Caco-2 (cell line): Measurements from ENCODE around the gene MMADHC. TPM values are rescaled to one million over a fixed set of nuclear protein-coding genes. Genes with fewer than 3 reads are reported as not detected.

Experiments used
- BruUV-seq: library from RNA; stranded (reverse); fragments of 400-500 nt; replicated peaks from 2 replicates; lab custom pipeline; 2021; lab: Mats Ljungman, UMichigan
- CTCF ChIA-PET: fragments of 300-600 bp; sonication (Branson Sonifier 250); formaldehyde crosslinking; loops from one replicate; lab custom pipeline; 2022; ENCODE audit warnings: antibody characterized with exemption; lab: Charles Lee
- POLR2A ChIA-PET: fragments of 300-600 bp; sonication (Branson Sonifier 250); formaldehyde crosslinking; loops from one replicate; lab custom pipeline; 2022; ENCODE audit warnings: antibody characterized with exemption; lab: Charles Lee
- DNase-seq, 2 experiments: peaks; one replicate each; pipeline versions ENCODE4 v3.0.0 to v3.0.0-alpha.2; 2020 to 2022
- H3K27me3 ChIP-seq: replicated peaks from 2 replicates; pipeline ENCODE4 v1.6.0; 2011; ENCODE audit warnings: low read length; ENCODE audit not compliant: control insufficient read depth, insufficient read depth
- H3K36me3 ChIP-seq: 2 replicates; pipeline ENCODE4 v1.5.1; 2011; ENCODE audit warnings: low read length; ENCODE audit not compliant: control insufficient read depth, insufficient read depth
- H3K4me1 ChIP-seq: fragments of 250-450 bp; sonication (Bioruptor Pico); 2 replicates; pipeline ENCODE4 v1.5.1; 2020; ENCODE audit warnings: mild to moderate bottlenecking
- H3K4me3 ChIP-seq: 2 replicates; pipeline ENCODE4 v1.5.1; 2011; ENCODE audit warnings: low read depth, mild to moderate bottlenecking, control low read depth, low read length
- H3K9me3 ChIP-seq: fragments of 250-450 bp; sonication (Bioruptor Pico); 2 replicates; pipeline ENCODE4 v1.5.1; 2020; ENCODE audit warnings: mild to moderate bottlenecking, moderate library complexity
- H3K27ac Mint-ChIP-seq: one replicate; pipeline ENCODE4 v1.8.0; 2022; ENCODE audit warnings: mixed read lengths; ENCODE audit not compliant: unreplicated experiment
- H3K27me3 Mint-ChIP-seq: one replicate; pipeline ENCODE4 v1.8.0; 2022; ENCODE audit warnings: mixed read lengths; ENCODE audit not compliant: insufficient read depth, unreplicated experiment
- H3K36me3 Mint-ChIP-seq: one replicate; pipeline ENCODE4 v1.8.0; 2022; ENCODE audit warnings: mild to moderate bottlenecking, mixed read lengths; ENCODE audit not compliant: insufficient read depth, unreplicated experiment
- H3K4me1 Mint-ChIP-seq: one replicate; pipeline ENCODE4 v1.8.0; 2022; ENCODE audit warnings: low read depth, mixed read lengths; ENCODE audit not compliant: unreplicated experiment
- H3K4me3 Mint-ChIP-seq: one replicate; pipeline ENCODE4 v1.8.0; 2022; ENCODE audit warnings: mild to moderate bottlenecking, moderate library complexity, mixed read lengths; ENCODE audit not compliant: unreplicated experiment
- H3K9me3 Mint-ChIP-seq: one replicate; pipeline ENCODE4 v1.8.0; 2022; ENCODE audit warnings: mixed read lengths; ENCODE audit not compliant: unreplicated experiment
- intact Hi-C: fragments of 100-400 bp; cut with micrococcal nuclease; formaldehyde crosslinking; loops from one replicate; pipeline ENCODE4 v1.10.0; 2022; ENCODE audit not compliant: unreplicated experiment
- total RNA-seq: library from RNA; stranded (reverse); gene quantifications from 2 replicates; pipeline ENCODE4 v1.2.3, GENCODE V29; 2022
- TF ChIP-seq, protein P1 (sequence below), 2 experiments: fragments of 200-600 bp in 1 of 2; IDR thresholded peaks; 1 replicate in 1 of 2; 2 replicates in 1 of 2; pipeline versions ENCODE4 v1.5.1 to v1.8.0; 2011 to 2022; ENCODE audit warnings: antibody characterized with exemption in 1 of 2, control low read depth in 1 of 2, inconsistent platforms in 1 of 2, low read depth in 1 of 2, low read length in 1 of 2, mild to moderate bottlenecking in 1 of 2, moderate library complexity in 1 of 2; ENCODE audit not compliant: insufficient read depth in 1 of 2, severe bottlenecking in 1 of 2, unreplicated experiment in 1 of 2

Gene MMADHC
- total RNA-seq, 1 experiment from 2014 or later = 132 TPM

- Mint-ChIP-seq H3K9me3 (no peaks in the 10 kb centered on the region), H3K4me1 (peaks cover 14% of the 10 kb centered on the region), H3K4me3 (no peak overlapping the region), H3K36me3 (peaks cover 54% of the 10 kb centered on the region), H3K27ac (no peak overlapping the region), H3K27me3 (no peaks in the 10 kb centered on the region)
- intact Hi-C loops = no loop called here
- no TSS peak for BruUV-seq
- H3K4me1 ChIP-seq = peaks cover 15% of the 10 kb centered on the region; the same call in 1 of the 2 replicates
- ChIA-PET CTCF (no interaction called here), POLR2A (no interaction called here)
- TF ChIP-seq, protein P1, sequence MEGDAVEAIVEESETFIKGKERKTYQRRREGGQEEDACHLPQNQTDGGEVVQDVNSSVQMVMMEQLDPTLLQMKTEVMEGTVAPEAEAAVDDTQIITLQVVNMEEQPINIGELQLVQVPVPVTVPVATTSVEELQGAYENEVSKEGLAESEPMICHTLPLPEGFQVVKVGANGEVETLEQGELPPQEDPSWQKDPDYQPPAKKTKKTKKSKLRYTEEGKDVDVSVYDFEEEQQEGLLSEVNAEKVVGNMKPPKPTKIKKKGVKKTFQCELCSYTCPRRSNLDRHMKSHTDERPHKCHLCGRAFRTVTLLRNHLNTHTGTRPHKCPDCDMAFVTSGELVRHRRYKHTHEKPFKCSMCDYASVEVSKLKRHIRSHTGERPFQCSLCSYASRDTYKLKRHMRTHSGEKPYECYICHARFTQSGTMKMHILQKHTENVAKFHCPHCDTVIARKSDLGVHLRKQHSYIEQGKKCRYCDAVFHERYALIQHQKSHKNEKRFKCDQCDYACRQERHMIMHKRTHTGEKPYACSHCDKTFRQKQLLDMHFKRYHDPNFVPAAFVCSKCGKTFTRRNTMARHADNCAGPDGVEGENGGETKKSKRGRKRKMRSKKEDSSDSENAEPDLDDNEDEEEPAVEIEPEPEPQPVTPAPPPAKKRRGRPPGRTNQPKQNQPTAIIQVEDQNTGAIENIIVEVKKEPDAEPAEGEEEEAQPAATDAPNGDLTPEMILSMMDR (IDR thresholded peaks at IDR 0.05; ENCODE audit: insufficient read depth in 1 of 2, low read depth in 1 of 2, low read length in 1 of 2, severe bottlenecking in 1 of 2, unreplicated experiment in 1 of 2) = no peak
- H3K27me3 ChIP-seq = no peaks in the 10 kb centered on the region
- no peak overlapping the region for H3K4me3 ChIP-seq
- H3K36me3 ChIP-seq = peaks cover 3% of the 10 kb centered on the region
- no peak for DNase-seq
- no peaks in the 10 kb centered on the region for H3K9me3 ChIP-seq
Measured at GRCh38 chr2:149575752-149576151, 11.8 kb downstream of the MMADHC start.

- intact Hi-C loops = no loop called here
- TF ChIP-seq, protein P1 (IDR thresholded peaks at IDR 0.05; ENCODE audit: insufficient read depth in 1 of 2, low read depth in 1 of 2, low read length in 1 of 2, severe bottlenecking in 1 of 2, unreplicated experiment in 1 of 2) = no peak
- no peak overlapping the region for H3K4me3 Mint-ChIP-seq
- peaks cover 14% of the 10 kb centered on the region for H3K4me1 Mint-ChIP-seq
- ChIA-PET CTCF (no interaction called here), POLR2A (no interaction called here)
- H3K27ac Mint-ChIP-seq = no peak overlapping the region
- no peak for DNase-seq
- Histone ChIP-seq H3K9me3 (no peaks in the 10 kb centered on the region), H3K4me1 (peaks cover 15% of the 10 kb centered on the region; the same call in 1 of the 2 replicates), H3K36me3 (peaks cover 3% of the 10 kb centered on the region), H3K27me3 (no peaks in the 10 kb centered on the region), H3K4me3 (no peak overlapping the region)
- H3K27me3 Mint-ChIP-seq = no peaks in the 10 kb centered on the region
- peaks cover 52% of the 10 kb centered on the region for H3K36me3 Mint-ChIP-seq
- BruUV-seq = no TSS peak
- no peaks in the 10 kb centered on the region for H3K9me3 Mint-ChIP-seq
Measured at GRCh38 chr2:149575277-149575676, 12.3 kb downstream of the MMADHC start.

DNA sequence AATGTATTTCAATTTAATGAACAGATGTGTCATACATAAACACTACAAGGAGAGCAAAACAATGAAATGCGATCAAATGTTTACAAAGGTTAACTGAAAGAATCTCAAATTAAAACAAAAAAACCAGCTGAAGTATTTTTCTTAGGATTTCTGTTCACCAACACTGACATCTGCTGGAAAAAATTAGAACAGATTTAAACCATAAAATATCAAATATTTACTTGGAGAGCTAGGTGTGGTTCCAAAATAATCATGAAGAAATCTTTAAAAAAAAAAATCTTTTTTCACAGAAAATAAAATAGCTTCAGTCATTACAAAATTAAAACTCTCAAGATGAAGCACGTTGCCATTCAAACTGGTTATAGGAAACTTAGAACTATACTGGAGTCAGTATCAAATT, 13.8 kb downstream of the MMADHC start:
- no peak overlapping the region for H3K4me3 ChIP-seq
- H3K4me1 ChIP-seq = peaks cover 15% of the 10 kb centered on the region; the same call in 1 of the 2 replicates
- no peaks in the 10 kb centered on the region for H3K9me3 ChIP-seq
- ChIA-PET POLR2A (interaction anchor here (2.5 kb wide), 1 partner anchor 13 kb away, joined by 15 read pairs; the partner anchor contains the start of gene MMADHC), CTCF (interaction anchor here (0.7 to 2.3 kb wide), 5 partner anchors 13 to 557 kb away, joined by 3 to 18 read pairs (median 4); no protein-coding TSS in a partner anchor)
- no peaks in the 10 kb centered on the region for H3K27me3 Mint-ChIP-seq
- TF ChIP-seq, protein P1 (IDR thresholded peaks at IDR 0.05; ENCODE audit: insufficient read depth in 1 of 2, low read depth in 1 of 2, low read length in 1 of 2, severe bottlenecking in 1 of 2, unreplicated experiment in 1 of 2) = peak; percentile 25 to 49
- no peaks in the 10 kb centered on the region for H3K27me3 ChIP-seq
- H3K36me3 Mint-ChIP-seq = peaks cover 60% of the 10 kb centered on the region
- no peak overlapping the region for H3K4me3 Mint-ChIP-seq
- H3K4me1 Mint-ChIP-seq = peaks cover 14% of the 10 kb centered on the region
- H3K27ac Mint-ChIP-seq = no peak overlapping the region
- intact Hi-C loops = loop anchor here (2.0 kb wide), 1 partner anchor 13 kb away; the partner anchor contains the start of gene MMADHC
- no peak for DNase-seq
- H3K36me3 ChIP-seq = peaks cover 2% of the 10 kb centered on the region; the same call in 1 of the 2 replicates
- no peaks in the 10 kb centered on the region for H3K9me3 Mint-ChIP-seq
- no TSS peak for BruUV-seq
